MG63 (cell line): ENCODE data around the gene DLGAP1. TPM values are rescaled to one million over a fixed set of nuclear protein-coding genes. Genes with fewer than 3 reads are reported as not detected.
A peak's percentile ranks its signal among the peaks of the same experiment; 100 is the strongest.

ENCODE experiments used
- DNase-seq: peaks from one replicate; pipeline ENCODE4 v3.0.0-alpha.2; 2020
- H3K27me3 ChIP-seq: fragments of 250-450 bp; sonication (Bioruptor Pico); 2 replicates; pipeline ENCODE4 v1.5.1; 2020; ENCODE audit warnings: mild to moderate bottlenecking, moderate library complexity
- H3K36me3 ChIP-seq: fragments of 250-450 bp; sonication (Bioruptor Pico); 2 replicates; pipeline ENCODE4 v1.5.1; 2020; ENCODE audit warnings: mild to moderate bottlenecking, moderate library complexity
- H3K4me3 ChIP-seq: fragments of 250-450 bp; sonication (Bioruptor Pico); 2 replicates; pipeline ENCODE4 v1.5.1; 2020; ENCODE audit warnings: mild to moderate bottlenecking, moderate library complexity
- H3K9me3 ChIP-seq: fragments of 250-450 bp; sonication (Bioruptor Pico); 2 replicates; pipeline ENCODE4 v1.5.1; 2020; ENCODE audit warnings: mild to moderate bottlenecking, moderate library complexity
- total RNA-seq: library from RNA; depleted of rRNA; stranded (reverse); fragments of >200 nt; shearing (Covaris generic); gene quantifications from 2 replicates; pipeline ENCODE4 v1.2.3, GENCODE V29; 2014; ENCODE audit warnings: low replicate concordance

DLGAP1 gene
- total RNA-seq, 1 experiment from 2014 or later: 3.4 TPM

DNA sequence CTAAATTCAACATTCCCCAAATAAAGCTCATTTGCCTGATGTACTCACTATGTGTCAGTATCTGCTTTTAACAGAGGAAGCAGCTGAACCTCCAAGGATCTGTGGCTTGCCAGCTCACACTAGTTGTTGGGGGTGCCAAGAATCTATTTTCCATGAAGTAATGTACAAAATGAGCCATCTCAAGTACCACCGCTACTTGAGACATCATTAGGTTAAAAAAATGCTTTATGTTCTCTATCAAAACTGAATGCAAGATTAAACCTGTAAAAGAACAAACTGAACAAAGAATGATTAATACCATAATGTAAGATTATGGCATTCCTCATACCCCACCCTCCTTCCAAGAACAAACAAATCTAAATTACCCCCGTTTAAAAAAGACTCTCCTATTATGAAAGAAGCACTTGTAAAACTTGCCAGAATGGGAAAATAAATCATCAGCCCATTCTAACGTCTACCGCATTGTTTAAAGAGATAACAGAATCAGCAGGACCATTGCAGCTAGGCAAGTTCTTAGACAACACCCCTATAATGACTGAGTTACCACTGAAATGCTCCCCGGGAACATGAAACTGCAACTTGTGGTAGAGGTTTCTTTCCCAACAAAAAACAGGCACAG lies 471.6 kb downstream of the DLGAP1 start:
- Histone ChIP-seq H3K4me3 (no peak overlapping the region), H3K27me3 (no peaks in the 10 kb centered on the region), H3K9me3 (peaks cover 6% of the 10 kb centered on the region; the same call in 1 of the 2 replicates), H3K36me3 (no peaks in the 10 kb centered on the region)
- DNase-seq: peak; percentile 72

DNA sequence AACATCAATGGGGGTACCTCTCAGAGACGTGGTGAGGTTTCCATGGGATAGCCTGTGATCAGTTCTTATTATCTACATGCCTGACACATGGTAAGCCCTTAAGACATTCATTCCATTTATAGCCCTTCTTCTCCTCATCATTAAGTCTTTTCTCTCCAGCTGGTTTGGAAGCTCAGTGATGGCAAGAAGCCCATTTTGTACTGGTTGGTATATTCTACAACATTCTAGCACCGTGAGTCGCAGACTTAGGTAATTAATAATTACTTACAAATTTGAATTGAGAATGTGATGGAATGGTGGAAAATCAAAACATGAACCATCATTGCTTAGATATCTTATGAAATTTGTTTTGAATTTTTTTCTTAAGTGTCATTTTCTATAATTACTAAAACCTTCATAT lies 472.6 kb downstream of the DLGAP1 start:
- DNase-seq: no peak
- peaks cover 6% of the 10 kb centered on the region; the same call in 1 of the 2 replicates for H3K9me3 ChIP-seq
- H3K4me3 ChIP-seq: no peak overlapping the region
- no peaks in the 10 kb centered on the region for H3K27me3 ChIP-seq
- no peaks in the 10 kb centered on the region for H3K36me3 ChIP-seq

DNA sequence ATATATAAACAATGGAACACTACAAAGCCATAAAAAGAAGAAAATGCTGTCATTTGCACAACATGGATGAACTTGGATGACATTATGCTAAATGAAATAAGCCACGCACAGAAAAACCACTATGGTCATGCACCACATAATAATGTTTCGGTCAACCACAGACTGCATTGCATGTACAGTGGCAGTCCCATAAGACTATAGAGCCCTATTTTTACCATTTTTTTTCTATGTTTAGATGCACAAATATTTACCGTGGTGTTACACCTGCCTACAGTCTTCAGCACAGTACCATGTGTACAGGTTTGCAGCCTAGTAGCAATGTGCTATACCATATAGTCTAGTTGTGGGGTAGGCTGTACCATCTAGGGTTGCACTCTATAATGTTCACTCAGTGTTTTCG lies 476.1 kb downstream of the DLGAP1 start:
- no peak for DNase-seq
- Histone ChIP-seq H3K36me3 (no peaks in the 10 kb centered on the region), H3K4me3 (no peak overlapping the region), H3K27me3 (no peaks in the 10 kb centered on the region), H3K9me3 (peaks cover 6% of the 10 kb centered on the region; the same call in 1 of the 2 replicates)

DNA sequence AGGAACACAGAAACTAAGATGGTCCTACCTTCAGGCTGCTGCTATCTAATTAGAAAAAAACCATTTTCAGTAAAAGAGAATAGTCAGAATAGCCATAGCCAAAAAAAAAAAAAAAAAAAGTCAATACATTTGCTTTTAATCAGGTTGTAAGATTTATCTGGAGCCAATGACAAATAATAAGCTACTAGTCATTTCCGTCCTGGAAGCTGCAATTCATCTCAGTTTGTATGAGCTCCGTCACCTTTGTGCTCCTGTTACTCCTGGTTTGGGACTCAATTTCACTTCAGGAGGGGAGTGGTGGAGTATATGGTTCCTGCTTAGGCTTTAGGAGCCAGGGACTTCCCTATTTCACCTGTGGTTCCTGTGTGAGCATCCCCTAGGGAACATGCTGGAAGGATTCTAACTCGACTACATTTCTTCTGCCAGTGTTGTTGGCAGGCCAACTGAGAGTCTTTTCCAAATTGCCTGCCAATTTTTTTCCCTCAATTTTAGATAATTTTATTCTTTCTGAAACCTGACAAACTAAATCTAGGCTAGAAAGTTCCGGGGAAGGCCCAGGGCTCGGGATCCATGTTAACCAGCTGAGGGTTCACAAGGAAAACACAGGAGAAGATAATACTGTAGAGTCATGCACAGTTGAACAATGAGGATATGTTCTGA lies 481.8 kb downstream of the DLGAP1 start:
- Histone ChIP-seq H3K9me3 (no peaks in the 10 kb centered on the region), H3K36me3 (no peaks in the 10 kb centered on the region)
- no peak for DNase-seq

DNA sequence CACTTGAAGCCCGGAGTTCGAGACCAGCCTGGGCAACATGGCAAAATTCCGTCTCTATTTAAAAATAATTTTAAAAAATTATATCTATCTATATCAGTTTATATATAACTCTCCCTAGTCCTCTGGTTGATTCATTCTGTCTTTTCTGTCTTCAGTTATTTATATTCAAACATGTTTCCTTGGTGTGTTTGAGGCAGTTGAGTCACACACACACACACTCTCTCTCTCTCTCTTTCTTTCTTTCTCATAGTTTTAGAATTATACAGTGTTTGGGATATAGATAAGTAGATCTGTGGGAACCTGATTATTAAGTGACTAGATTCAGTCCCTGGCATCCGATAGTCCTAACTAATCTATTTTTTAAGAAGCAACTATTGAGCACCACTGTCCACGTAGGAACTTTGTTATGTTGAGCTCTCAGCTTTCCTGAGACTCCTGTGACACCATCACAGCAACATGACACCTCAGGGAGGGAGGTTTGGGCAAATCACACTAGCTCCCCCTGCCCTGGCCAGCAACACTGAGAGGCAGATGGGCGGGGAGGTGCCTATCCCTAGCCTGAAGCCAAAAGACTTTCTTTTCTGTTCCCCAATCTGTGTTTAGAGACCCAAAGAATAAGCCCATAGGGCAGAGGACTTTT lies 482.7 kb downstream of the DLGAP1 start:
- Histone ChIP-seq H3K9me3 (no peaks in the 10 kb centered on the region), H3K36me3 (no peaks in the 10 kb centered on the region), H3K27me3 (no peaks in the 10 kb centered on the region), H3K4me3 (no peak overlapping the region)
- DNase-seq: no peak

More for the DNA sequence above, 481.8 kb downstream of the DLGAP1 start:
- Histone ChIP-seq H3K4me3 (no peak overlapping the region), H3K27me3 (no peaks in the 10 kb centered on the region)

DNA sequence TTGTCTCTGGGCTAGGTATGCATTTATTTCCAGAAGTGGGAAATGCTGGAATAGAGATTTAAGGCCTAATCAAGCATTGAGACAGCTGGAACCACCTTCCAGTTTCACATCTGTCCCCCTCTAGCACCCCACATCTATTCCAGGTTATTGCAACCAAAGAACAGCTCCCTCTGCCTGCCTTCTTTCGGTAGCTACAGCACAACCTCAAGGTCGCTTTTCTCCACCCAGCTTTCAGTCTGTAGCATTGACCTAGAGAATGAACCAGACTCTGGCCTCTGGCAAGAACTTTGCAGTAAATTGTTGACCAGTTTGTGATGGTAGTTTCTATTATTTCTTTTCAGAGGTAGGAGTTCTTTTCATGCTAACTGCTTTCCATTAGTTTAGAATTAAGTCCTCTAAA lies 484.2 kb downstream of the DLGAP1 start:
- no peak for DNase-seq
- H3K4me3 ChIP-seq: no peak overlapping the region
- H3K36me3 ChIP-seq: no peaks in the 10 kb centered on the region
- no peaks in the 10 kb centered on the region for H3K27me3 ChIP-seq
- no peaks in the 10 kb centered on the region for H3K9me3 ChIP-seq

DNA sequence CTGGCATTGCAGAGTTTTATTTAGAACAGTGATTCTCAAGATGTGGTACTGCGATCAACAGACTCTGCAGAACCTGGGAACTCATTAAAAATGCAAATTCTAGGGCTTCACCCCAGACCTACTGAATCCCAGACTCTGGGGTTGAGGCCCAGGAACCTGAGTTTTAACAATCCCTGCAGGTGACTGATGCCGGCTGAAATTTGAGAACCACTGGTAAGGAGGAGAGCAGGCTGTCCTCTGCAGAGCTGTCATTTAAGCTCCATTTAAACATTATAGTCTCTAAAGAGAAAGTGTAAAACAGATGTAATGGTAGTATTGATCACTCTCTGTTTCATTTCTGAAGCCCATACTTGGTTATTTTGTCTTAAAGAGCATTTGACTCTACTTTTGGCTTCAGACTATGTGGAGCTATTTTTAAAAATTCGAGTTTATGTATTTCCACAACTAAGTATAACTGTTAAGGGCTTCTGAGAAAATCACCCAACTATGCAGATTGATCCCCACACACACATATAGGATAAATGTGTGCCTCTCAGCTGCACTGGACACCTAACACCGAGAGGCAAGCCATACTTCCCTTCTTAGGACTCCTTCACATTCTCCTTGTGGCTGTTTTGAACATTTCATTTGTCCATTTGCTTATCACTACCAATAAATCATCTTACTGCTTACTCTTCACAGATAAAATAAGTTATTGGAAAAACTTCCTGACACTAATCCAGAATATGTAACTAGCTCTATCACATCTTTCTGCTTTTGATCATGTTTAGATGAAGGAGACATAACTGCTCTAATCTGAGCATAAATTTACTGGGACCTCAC lies 487.5 kb downstream of the DLGAP1 start:
- Histone ChIP-seq H3K4me3 (no peak overlapping the region), H3K27me3 (no peaks in the 10 kb centered on the region), H3K9me3 (no peaks in the 10 kb centered on the region), H3K36me3 (no peaks in the 10 kb centered on the region)
- DNase-seq: no peak

DNA sequence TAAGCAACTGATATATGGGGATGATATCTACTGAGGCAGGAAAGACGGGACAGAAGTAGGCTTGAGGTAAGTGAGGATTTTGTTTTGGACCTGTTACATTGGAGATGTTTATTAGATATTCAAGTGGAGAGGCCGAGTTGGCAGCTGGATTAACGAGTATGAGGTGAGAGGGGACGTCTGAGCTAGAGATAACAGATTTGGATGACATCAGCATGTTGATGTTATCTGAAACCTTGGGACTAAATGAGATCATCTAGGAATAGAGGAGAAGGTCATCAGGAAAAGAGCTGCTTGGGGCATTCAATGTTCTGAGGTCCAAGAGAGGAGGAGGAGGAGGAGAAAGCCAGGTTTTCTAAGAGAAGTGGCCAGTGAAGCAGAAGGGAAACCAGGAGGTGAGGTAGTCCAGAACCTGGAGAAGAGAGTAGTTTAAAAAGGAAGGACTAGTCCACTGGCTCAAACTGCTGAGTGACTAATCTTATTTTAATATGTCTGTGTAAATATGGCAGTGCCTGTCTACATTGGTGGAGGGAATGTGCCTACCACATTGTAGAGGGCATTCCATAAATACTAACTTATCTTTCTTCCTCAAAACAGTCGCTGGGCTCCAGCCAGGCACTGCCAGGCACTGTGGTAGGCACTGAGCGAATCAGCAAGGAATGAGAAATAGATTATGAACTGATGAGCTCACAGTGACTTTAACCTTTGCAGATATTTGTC lies 488.3 kb downstream of the DLGAP1 start:
- H3K27me3 ChIP-seq: no peaks in the 10 kb centered on the region
- DNase-seq: peak; percentile 90
- no peak overlapping the region for H3K4me3 ChIP-seq
- no peaks in the 10 kb centered on the region for H3K36me3 ChIP-seq
- no peaks in the 10 kb centered on the region for H3K9me3 ChIP-seq

DNA sequence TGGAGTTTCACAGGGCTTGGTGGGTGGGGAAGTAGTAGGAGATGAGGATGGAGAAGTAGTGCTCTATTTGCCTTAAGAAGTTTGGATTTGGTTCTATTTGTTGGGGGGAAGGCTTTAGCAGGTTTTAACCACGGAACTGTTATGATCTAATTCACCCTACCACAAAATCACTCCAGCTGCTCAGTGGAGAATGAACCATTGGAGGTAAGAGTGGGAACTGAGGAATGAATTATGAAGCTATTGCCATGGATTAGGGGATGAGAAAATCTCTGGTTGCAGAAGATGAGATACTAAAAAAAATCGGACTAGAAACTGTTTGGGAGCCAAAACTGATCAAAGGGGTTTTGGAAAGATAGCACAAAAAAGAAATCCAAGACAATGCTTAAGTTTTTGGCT lies 488.9 kb downstream of the DLGAP1 start:
- no peak for DNase-seq
- H3K4me3 ChIP-seq: no peak overlapping the region

DNA sequence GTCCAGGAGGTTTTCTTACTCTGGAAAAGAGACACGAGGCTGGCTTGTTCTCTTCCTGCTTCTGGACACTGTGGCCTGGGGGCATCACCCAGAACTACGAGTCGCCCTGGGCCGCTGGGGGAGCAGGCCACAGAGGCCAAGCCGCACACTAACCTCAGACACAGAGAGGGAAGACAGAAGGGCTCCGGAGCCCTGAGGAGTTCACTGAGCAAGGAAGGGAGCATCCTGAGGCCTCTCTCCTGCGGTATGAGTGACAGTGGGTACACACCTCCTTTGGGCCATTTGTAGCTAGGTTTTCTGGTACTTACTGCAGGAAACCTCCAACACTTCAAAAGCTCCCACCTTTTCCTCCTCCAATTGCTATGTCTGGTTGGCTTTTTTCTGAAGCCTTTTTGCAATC lies 494.1 kb downstream of the DLGAP1 start:
- H3K4me3 ChIP-seq: no peak overlapping the region

More for the DNA sequence above, 488.9 kb downstream of the DLGAP1 start:
- no peaks in the 10 kb centered on the region for H3K36me3 ChIP-seq
- no peaks in the 10 kb centered on the region for H3K27me3 ChIP-seq
- H3K9me3 ChIP-seq: no peaks in the 10 kb centered on the region

DNA sequence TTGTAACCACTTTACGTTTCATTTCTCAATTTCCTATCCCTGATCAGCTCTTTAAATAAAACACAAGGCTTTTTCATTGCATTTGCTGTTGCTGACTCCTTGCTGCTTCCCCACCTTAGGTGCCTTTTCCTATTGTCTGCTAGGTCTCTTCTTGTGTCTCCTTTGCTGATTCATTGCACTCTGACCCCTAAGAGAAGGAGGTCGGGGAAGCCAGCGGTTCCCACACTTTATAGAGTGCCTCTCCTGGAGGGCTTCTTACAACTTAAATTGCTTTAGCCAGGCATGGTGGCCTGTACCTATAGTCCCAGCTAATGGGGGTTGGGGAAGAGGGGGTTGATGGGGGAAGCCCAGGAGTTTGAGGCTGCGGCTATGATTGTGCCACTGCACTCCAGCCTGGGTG lies 495.0 kb downstream of the DLGAP1 start:
- DNase-seq: no peak
- Histone ChIP-seq H3K4me3 (no peak overlapping the region), H3K36me3 (no peaks in the 10 kb centered on the region), H3K27me3 (no peaks in the 10 kb centered on the region), H3K9me3 (no peaks in the 10 kb centered on the region)

More for the DNA sequence above, 494.1 kb downstream of the DLGAP1 start:
- Histone ChIP-seq H3K36me3 (no peaks in the 10 kb centered on the region), H3K27me3 (no peaks in the 10 kb centered on the region), H3K9me3 (no peaks in the 10 kb centered on the region)
- DNase-seq: no peak

DNA sequence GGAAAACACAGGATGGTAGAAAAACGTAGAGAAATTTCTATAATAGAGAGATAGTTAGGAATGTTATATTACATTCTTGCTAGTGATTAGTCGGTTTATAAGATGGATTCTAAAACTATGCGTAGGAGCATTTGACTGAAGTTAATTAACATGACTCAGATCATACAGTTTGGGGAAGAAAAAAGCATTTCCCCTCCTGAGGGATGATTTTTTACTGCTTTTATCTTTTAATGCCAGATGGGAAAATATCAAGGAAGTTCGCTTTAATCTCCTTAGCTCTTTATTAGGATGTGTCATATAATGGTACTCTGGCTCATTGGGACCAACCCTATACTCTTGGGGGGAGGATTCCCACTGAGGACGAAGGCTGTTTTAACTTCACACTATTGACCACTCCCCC lies 503.1 kb downstream of the DLGAP1 start:
- H3K27me3 ChIP-seq: no peaks in the 10 kb centered on the region
- H3K4me3 ChIP-seq: no peak overlapping the region
- H3K36me3 ChIP-seq: no peaks in the 10 kb centered on the region
- no peaks in the 10 kb centered on the region for H3K9me3 ChIP-seq
- no peak for DNase-seq

DNA sequence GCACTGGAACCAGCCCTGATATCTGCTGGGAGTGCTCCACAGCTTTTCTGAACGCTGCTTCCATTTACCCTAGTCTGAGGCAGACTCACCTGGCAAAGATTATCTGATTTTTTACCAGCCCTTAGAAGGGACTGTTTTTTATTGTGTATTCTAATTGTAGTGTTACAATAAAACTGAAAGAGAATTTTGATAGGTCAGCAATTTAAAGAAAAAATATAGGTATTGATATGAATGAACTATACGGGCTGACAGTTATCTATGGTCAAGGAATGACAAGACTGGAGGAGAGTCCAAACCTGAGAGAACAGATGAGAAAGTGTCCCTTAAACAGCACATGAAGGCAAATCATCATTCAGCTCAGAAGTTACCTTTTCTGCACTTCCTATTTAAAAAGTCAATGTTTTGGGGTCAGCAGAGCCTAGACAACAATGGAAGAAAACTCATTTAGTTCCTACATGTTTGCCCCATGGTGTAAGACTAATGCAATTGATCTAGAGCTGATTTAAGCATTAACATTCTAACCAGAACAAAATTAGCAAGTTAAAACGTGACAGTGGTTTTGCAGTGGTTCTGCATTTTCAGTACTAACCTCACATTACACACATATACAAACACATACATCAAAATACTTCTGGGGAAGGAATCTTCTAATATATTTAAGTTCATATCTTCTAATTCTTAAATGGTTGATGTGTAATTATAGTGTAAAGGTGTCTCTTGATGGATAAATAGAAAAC lies 504.3 kb downstream of the DLGAP1 start:
- Histone ChIP-seq H3K27me3 (no peaks in the 10 kb centered on the region), H3K9me3 (no peaks in the 10 kb centered on the region), H3K4me3 (no peak overlapping the region), H3K36me3 (no peaks in the 10 kb centered on the region)
- no peak for DNase-seq

DNA sequence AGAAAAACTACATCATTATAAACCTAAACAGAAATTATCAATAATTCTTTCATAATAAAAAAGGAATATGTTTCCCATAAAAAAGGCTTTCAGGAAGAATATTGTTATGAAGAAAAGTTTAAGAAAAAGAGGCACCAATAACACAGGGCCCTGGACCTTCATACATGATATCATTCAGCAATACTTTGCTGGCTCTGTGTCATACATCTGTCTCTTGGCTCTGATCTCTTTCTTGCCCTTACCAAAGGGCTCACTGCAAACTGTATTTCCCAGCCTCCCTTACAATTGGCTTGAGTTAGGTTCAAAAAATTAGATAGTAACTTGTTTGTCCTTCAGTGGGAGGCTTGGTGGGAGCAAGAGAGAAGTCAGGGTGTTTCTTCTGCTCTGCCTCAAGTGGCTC lies 506.1 kb downstream of the DLGAP1 start:
- DNase-seq: no peak
- no peaks in the 10 kb centered on the region for H3K27me3 ChIP-seq
- no peaks in the 10 kb centered on the region for H3K36me3 ChIP-seq
- H3K9me3 ChIP-seq: no peaks in the 10 kb centered on the region
- H3K4me3 ChIP-seq: no peak overlapping the region

DNA sequence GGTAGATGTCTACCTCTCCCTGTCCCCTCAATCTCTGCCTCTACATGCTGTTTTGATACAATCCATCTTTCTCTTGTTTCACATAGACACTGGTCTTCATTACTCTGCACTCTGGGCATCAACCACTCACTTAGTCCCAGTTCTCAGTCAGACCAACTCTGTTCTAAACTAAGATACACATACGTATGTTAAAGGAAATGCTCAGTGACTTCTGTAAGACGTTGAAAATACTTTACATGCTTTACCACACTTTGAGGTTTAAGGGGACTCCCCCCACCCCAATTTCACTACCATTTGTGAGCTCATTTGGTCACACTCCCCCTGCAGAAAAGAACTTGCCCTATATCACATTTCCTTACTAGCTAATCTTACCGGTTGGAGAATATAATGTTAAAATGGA lies 507.7 kb downstream of the DLGAP1 start:
- Histone ChIP-seq H3K36me3 (no peaks in the 10 kb centered on the region), H3K9me3 (no peaks in the 10 kb centered on the region), H3K4me3 (no peak overlapping the region), H3K27me3 (no peaks in the 10 kb centered on the region)
- no peak for DNase-seq

DNA sequence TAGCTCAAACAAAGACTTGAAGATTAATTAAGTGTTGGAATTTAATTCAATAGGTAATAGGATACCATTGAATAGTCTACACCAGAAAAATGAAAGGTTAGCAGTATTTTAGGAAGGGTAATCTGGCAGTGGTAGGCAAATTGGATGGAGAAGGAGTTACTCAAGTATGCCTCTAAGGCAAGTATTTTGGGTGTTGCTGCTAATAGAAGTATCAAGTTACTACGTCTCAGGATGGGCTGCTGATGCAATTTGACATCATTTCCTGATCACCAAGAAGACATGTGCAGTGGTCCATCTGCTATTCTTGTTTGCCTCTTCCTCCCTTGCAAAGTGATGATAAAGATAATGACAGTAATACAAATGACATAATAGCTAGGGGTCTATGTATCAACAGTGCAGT lies 519.8 kb downstream of the DLGAP1 start:
- no peak overlapping the region for H3K4me3 ChIP-seq
- DNase-seq: no peak

More for the DNA sequence above, 519.8 kb downstream of the DLGAP1 start:
- H3K9me3 ChIP-seq: no peaks in the 10 kb centered on the region; the same call in 1 of the 2 replicates
- no peaks in the 10 kb centered on the region for H3K36me3 ChIP-seq
- H3K27me3 ChIP-seq: no peaks in the 10 kb centered on the region
